Thymus (tissue), 11 donors: Measurements from ENCODE around the gene BID. TPM values are rescaled to one million over a fixed set of nuclear protein-coding genes. Genes with fewer than 3 reads are reported as not detected.
"Not testable (repeated sequence)": the region's sequence is repeated elsewhere in the genome, so short reads cannot be mapped to it uniquely, and the experiment has no call there.

ENCODE experiments used
- DNase-seq, 9 donors: peaks; one replicate each; pipeline ENCODE4 v3.0.0-alpha.2; 2013; ENCODE audit warnings: low spot score in 9 of 9, low read depth in 6 of 9, missing footprints in 1 of 9
- H3K27ac ChIP-seq, 2 donors: one replicate each; pipeline ENCODE4 v1.5.1; 2013; ENCODE audit warnings: control low read depth in 1 of 2, low read depth in 1 of 2, low read length in 1 of 2, mild to moderate bottlenecking in 1 of 2, moderate library complexity in 1 of 2
- H3K27me3 ChIP-seq, 2 donors: one replicate each; pipeline ENCODE4 v1.5.1; 2013; ENCODE audit warnings: low read length in 1 of 2; ENCODE audit not compliant: control insufficient read depth in 2 of 2, insufficient read depth in 1 of 2
- H3K36me3 ChIP-seq, 2 donors: one replicate each; pipeline ENCODE4 v1.5.1; 2013; ENCODE audit warnings: low read length in 1 of 2, mild to moderate bottlenecking in 1 of 2, moderate library complexity in 1 of 2; ENCODE audit not compliant: control insufficient read depth in 2 of 2, insufficient read depth in 2 of 2
- H3K4me1 ChIP-seq, 2 donors: one replicate each; pipeline ENCODE4 v1.5.1; 2013; ENCODE audit warnings: low read length in 2 of 2; ENCODE audit not compliant: control insufficient read depth in 2 of 2, insufficient read depth in 2 of 2
- H3K4me3 ChIP-seq, 2 donors: one replicate each; pipeline ENCODE4 v1.5.1; 2013; ENCODE audit warnings: low read length in 2 of 2, control low read depth in 1 of 2, mild to moderate bottlenecking in 1 of 2
- H3K9me3 ChIP-seq, 2 donors: one replicate each; pipeline ENCODE4 v1.5.1; 2013; ENCODE audit warnings: low read length in 1 of 2, mild to moderate bottlenecking in 1 of 2; ENCODE audit not compliant: control insufficient read depth in 2 of 2, insufficient read depth in 1 of 2
- WGBS: extraction: QIAGEN DNeasy Blood & Tissue Kit; methylation state at CpG from one replicate; pipeline ENCODE4 v1.1.7; 2013; 5-methylcytosine and 5-hydroxymethylcytosine counted together
- polyA plus RNA-seq: library from polyadenylated mRNA; stranded (reverse); fragments of 200-250 nt; gene quantifications from one replicate; pipeline ENCODE4 v1.2.3, GENCODE V29; 2013
- total RNA-seq: library from RNA; stranded (reverse); fragments of 120-200 nt; gene quantifications from one replicate; pipeline ENCODE4 v1.2.4, GENCODE V29; 2013
- donor health status: healthy.

The BID gene
- total and polyA plus RNA-seq, 2 donors = 32.5 to 46.7 TPM

DNA sequence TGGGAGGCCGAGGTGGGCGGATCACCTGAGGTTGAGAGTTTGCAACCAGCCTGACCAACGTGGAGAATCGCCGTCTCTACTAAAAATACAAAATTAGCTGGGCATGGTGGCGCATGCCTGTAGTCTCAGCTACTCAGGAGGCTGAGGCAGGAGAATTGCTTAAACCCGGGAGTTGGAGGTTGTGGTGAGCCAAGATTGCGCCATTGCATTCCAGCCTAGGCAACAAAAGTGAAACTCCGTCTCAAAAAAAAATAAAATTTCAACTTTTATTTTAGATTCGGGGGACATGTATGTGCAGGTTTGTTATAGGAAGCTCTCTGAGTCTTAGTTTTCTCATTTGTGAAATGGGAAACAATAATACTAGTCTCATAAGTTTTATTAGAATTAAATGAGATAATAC, 77.1 kb downstream of the BID start:
- peaks cover 6 to 12% of the 10 kb centered on the region in 2 donors for H3K36me3 ChIP-seq
- WGBS = 96% methylated on average over 10 of the region's 10 CpGs
- DNase-seq = not testable (repeated sequence)

DNA sequence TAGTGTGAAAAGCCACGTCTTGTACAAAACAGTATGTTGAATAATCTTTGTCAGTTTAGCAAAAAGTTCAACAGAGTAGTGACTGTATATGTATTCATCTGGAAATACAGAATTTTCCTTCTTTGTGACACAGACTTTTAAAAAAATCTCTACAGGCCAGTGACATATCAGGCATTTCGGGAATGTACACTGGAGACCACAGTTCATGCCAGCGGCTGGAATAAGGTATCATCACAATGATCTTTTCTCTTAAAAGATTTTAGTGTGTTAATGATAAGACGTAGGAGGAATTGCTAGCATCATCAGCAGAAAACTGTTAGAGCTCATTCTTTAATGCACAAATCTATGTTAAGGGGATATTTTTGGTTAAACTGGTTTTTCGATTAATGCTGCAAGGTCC, 78.3 kb downstream of the BID start:
- H3K4me3 ChIP-seq = no peak overlapping the region
- 98% methylated on average over 5 of the region's 5 CpGs for WGBS
- no peak for DNase-seq
- H3K36me3 ChIP-seq = peaks cover 5 to 12% of the 10 kb centered on the region in 2 donors
- H3K27me3 ChIP-seq = no peaks in the 10 kb centered on the region
- H3K9me3 ChIP-seq = no peaks in the 10 kb centered on the region
- H3K27ac ChIP-seq = no peak overlapping the region
- H3K4me1 ChIP-seq = no peaks in the 10 kb centered on the region

More for the DNA sequence above, 77.1 kb downstream of the BID start:
- not testable (repeated sequence) for H3K27me3 ChIP-seq, H3K4me3 ChIP-seq, H3K4me1 ChIP-seq, H3K9me3 ChIP-seq, H3K27ac ChIP-seq

DNA sequence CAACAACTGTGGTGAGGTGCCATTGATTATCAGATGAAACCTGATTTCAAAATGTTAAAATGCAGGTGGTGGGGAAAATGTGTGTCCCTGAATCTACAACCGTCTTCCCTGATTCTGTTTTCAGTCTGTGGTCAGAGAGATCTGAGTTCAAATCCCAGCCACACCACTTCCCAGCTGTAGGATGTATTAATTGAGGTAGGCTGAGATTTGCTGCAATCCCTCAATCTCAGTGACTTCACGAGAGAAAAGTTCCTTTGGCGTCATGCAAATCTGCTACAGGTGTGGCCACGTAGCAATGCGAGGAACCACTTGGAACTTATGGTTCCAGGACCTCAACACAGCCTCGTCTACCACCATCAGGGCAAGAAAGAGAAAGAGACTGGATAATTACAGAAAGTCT, 79.5 kb downstream of the BID start:
- Histone ChIP-seq H3K4me3 (no peak overlapping the region), H3K9me3 (no peaks in the 10 kb centered on the region), H3K27ac (no peak overlapping the region), H3K36me3 (peaks cover 5 to 12% of the 10 kb centered on the region in 2 donors), H3K27me3 (no peaks in the 10 kb centered on the region), H3K4me1 (no peaks in the 10 kb centered on the region)
- 88% methylated on average over 6 of the region's 6 CpGs for WGBS
- no peak for DNase-seq

GRCh38 chr22:17694193-17694592, 80.1 kb downstream of the BID start:
- no peaks in the 10 kb centered on the region for H3K27me3 ChIP-seq
- H3K27ac ChIP-seq = no peak overlapping the region
- peaks cover 5 to 12% of the 10 kb centered on the region in 2 donors for H3K36me3 ChIP-seq
- H3K4me3 ChIP-seq = no peak overlapping the region
- 97% methylated on average over 2 of the region's 2 CpGs for WGBS
- H3K9me3 ChIP-seq = no peaks in the 10 kb centered on the region
- H3K4me1 ChIP-seq = no peaks in the 10 kb centered on the region
- DNase-seq = no peak

GRCh38 chr22:17692841-17693240, 81.4 kb downstream of the BID start:
- DNase-seq = no peak
- H3K27ac ChIP-seq = no peak overlapping the region
- no peaks in the 10 kb centered on the region for H3K4me1 ChIP-seq
- H3K4me3 ChIP-seq = no peak overlapping the region
- no peaks in the 10 kb centered on the region for H3K27me3 ChIP-seq
- peaks cover 9 to 12% of the 10 kb centered on the region in 2 donors for H3K36me3 ChIP-seq
- H3K9me3 ChIP-seq = no peaks in the 10 kb centered on the region
- 95% methylated on average over 4 of the region's 4 CpGs for WGBS

- Histone ChIP-seq H3K4me1 (no peaks in the 10 kb centered on the region), H3K36me3 (peaks cover 2 to 4% of the 10 kb centered on the region in 2 donors), H3K9me3 (no peaks in the 10 kb centered on the region), H3K27ac (no peak overlapping the region), H3K4me3 (no peak overlapping the region), H3K27me3 (no peaks in the 10 kb centered on the region)
- DNase-seq = no peak
- 91% methylated on average over 3 of the region's 3 CpGs for WGBS
These were observed 90.0 kb downstream of the BID start for GRCh38 chr22:17684245-17684644.

Other genes starting within 250 kb of the BID start
- 0.09 TPM for gene SLC25A18, start 211.0 kb downstream of the BID start, total RNA-seq
- gene SLC25A18, start 211.0 kb downstream of the BID start, polyA plus RNA-seq = 1.8 TPM
- gene ATP6V1E1, start 145.7 kb downstream of the BID start, total RNA-seq = 121 TPM
- gene ATP6V1E1, start 145.7 kb downstream of the BID start, polyA plus RNA-seq = 138 TPM
- gene BCL2L13, start 135.7 kb downstream of the BID start, total RNA-seq = 27.3 TPM
- gene BCL2L13, start 135.7 kb downstream of the BID start, polyA plus RNA-seq = 27.6 TPM